ENCODE results near the gene IFT88.

GRCh38 chr13:20669162-20669561 lies 102.2 kb downstream of the IFT88 start:
- TF ChIP-seq NRF1 (IDR thresholded peaks at IDR 0.05; ENCODE audit: low read depth, low read length) (no peak), ATF3 (IDR thresholded peaks at IDR 0.05; ENCODE audit: insufficient read depth, low read depth, low read length) (no peak), CTCF (IDR thresholded peaks at IDR 0.05; ENCODE audit: control extremely low read depth in 1 of 3, insufficient read depth in 1 of 3, low read depth in 1 of 3, low read length in 3 of 3) (no peak), CHD7 (IDR thresholded peaks at IDR 0.05; ENCODE audit: insufficient replicate concordance, low read length) (no peak), TAF1 (IDR thresholded peaks at IDR 0.05; ENCODE audit: low read depth, low read length) (no peak), POLR2AphosphoS5 (IDR thresholded peaks at IDR 0.05; ENCODE audit: low read depth, low read length) (no peak), CBX8 (IDR thresholded peaks at IDR 0.05; ENCODE audit: borderline replicate concordance, low read depth, low read length) (no peak), EZH2 (IDR thresholded peaks at IDR 0.05; ENCODE audit: low read depth, low read length, severe bottlenecking) (no peak), BRCA1 (IDR thresholded peaks at IDR 0.05; ENCODE audit: low read depth, low read length) (no peak)

Data from H1 (cell line).